GM12873 (cell line): Measurements from ENCODE around the gene LPIN2.

Experiments used
- TF ChIP-seq, protein P1 (sequence below): IDR thresholded peaks from 2 replicates; pipeline ENCODE4 v1.5.1; 2012; ENCODE audit warnings: low read depth, mild to moderate bottlenecking, moderate library complexity, low read length, control low read depth; ENCODE audit not compliant: insufficient read depth; ENCODE audit errors: missing control alignments

Gene LPIN2

DNA sequence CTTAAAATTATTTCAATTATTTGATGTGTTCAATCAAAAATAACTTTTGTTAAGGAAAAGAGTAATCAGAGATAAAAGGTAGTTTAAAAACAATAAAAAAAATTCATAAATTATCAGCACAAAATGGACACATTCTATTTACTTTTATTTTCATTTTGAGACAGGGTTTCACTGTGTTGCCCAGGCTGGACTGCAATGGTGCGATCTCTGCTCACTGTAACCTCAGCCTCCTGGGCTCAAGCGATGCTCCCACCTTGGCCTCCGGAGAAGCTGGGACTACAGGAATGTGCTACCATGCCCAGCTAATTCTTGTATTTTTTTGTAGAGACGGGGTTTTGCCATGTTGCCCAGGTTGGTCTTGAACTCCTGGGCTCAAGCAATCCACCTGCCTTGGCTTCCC, 47.1 kb downstream of the LPIN2 start:
- TF ChIP-seq, protein P1, sequence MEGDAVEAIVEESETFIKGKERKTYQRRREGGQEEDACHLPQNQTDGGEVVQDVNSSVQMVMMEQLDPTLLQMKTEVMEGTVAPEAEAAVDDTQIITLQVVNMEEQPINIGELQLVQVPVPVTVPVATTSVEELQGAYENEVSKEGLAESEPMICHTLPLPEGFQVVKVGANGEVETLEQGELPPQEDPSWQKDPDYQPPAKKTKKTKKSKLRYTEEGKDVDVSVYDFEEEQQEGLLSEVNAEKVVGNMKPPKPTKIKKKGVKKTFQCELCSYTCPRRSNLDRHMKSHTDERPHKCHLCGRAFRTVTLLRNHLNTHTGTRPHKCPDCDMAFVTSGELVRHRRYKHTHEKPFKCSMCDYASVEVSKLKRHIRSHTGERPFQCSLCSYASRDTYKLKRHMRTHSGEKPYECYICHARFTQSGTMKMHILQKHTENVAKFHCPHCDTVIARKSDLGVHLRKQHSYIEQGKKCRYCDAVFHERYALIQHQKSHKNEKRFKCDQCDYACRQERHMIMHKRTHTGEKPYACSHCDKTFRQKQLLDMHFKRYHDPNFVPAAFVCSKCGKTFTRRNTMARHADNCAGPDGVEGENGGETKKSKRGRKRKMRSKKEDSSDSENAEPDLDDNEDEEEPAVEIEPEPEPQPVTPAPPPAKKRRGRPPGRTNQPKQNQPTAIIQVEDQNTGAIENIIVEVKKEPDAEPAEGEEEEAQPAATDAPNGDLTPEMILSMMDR = no peak

DNA sequence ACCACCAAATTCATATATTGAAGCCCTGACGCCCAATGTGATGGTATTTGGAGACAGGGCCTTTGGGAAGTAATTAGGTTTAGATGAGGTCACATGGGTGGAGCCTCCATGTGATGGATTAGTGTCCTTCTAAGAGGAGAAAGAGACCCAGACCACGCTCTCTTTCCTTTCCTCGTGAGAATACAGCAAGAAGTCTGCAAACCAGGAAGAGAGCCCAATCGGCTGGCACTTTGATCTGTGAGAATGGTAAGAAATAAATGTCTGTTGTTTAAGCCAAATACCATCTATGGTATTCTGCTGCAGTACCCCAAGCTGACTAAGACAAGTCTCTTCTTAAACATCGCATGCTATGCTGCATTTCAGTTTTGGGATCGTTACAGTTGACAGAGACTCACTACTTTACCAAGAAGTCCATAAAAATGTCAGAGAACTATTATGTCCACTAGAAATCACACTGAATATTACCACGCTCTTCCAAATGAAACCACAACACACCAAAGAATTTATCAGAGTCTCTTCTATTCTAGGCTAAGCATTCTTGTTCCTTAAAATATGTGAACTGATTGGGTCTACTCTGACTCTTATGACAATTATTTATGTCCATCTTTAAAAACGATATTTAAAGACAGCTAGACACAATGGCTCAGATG, 48.5 kb downstream of the LPIN2 start:
- TF ChIP-seq, protein P1 = no peak
